ENCODE measurements around the gene PTPA.
"Not testable (repeated sequence)": the region's sequence is repeated elsewhere in the genome, so short reads cannot be mapped to it uniquely, and the experiment has no call there.

PTPA gene

DNA sequence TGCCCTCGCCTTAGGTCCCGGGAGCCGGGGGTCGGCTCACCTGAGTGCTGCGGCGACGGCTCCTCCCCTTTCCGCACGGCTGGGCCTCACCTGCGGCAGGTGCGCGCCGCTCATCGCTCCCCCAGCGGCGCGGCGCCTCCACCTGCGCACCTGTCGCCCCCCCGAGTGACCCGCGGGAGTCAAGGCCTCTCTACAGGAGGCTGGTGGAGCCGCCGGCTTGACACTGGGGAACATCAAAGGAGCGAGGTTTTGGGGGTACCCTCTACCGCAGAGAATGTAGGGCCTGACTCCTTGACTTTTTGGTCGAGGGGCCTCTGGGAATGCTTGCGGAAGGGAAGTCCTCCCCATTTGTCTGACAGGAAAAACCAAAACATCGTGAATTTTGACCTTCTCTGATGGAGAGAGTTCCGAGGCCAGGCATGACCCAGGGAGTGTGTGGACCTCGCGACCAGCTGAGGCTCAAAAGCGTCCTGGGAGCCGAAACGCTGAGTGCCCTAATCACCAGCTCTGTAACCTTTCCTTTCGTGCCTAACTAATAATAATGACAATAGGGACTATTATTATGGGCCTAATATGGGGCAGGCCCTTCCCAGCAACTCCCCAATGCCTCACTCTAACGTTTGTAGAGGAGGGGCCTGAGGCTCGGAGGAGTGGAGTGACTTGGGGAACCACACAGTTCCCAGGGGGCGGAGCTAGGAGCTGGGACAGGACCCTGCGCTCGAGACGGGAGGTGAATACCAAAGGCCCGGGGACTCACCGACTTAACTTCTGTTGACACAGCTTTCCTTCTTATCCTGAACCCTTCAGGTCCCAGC is 67.6 kb downstream of the PTPA start:
- DNase-seq, result no peak

GRCh38 chr9:129181246-129181645 is 70.0 kb downstream of the PTPA start:
- no peak for DNase-seq

DNA sequence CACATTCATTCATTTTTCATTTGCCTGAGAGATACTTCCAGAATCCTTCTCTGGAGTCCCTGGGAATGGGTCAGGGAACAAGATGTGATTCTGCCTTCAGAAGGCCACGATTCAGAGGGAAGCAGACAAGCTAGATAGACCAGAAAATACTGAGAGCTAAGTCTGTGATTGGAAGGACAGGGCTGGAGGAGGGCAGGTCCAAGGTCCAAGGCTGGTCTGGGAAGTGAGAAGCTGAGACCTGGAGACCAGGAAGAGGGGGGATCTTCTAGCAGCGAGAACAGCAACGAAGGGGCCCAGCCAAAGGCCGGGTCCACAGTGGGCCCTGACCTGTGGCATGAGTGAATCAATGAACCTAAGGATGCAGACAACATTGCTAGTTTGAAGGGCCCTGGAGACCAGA is 70.9 kb downstream of the PTPA start:
- no peak for DNase-seq

GRCh38 chr9:129182625-129183494 is 71.6 kb downstream of the PTPA start:
- DNase-seq, result no peak

GRCh38 chr9:129183495-129184218 is 72.4 kb downstream of the PTPA start:
- DNase-seq, result no peak

DNA sequence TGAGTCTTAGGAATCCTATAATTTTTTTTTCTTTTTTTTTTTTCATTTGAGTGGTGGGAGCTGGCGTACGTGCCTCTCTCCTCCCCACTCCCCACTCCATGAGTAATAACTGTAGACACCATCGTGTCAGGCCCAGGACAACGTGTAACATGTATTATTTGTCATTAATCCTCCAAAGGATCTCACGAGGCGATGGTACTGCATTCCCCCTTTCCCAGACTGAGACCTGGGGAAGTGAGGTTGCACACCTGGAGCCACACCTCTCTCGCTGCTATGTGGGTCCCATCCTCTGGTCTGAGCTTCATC is 73.0 kb downstream of the PTPA start:
- no peak for DNase-seq

GRCh38 chr9:129184596-129185122 is 73.4 kb downstream of the PTPA start:
- no peak for DNase-seq

DNA sequence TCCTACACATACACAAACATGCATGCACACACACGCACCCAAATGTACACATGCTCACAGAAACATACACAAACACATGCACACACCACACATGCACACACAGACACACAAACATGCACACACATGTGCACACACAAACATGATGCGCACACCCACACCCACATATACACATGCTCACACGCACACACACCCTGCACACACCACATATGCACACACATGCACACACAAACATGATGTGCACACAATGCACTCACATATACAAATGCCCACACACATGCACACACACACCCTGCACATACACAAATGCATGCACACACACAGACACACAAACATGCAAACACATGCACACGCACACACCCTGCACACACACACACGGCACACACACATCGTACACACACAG is 74.2 kb downstream of the PTPA start:
- no peak for DNase-seq

GRCh38 chr9:129185991-129186390 is 74.8 kb downstream of the PTPA start:
- peak; percentile 14 for DNase-seq

- DNase-seq, result no peak
These were observed 75.8 kb downstream of the PTPA start for GRCh38 chr9:129187042-129187441.

- DNase-seq, result not testable (repeated sequence)
These were observed 78.8 kb downstream of the PTPA start for GRCh38 chr9:129189971-129190370.

DNA sequence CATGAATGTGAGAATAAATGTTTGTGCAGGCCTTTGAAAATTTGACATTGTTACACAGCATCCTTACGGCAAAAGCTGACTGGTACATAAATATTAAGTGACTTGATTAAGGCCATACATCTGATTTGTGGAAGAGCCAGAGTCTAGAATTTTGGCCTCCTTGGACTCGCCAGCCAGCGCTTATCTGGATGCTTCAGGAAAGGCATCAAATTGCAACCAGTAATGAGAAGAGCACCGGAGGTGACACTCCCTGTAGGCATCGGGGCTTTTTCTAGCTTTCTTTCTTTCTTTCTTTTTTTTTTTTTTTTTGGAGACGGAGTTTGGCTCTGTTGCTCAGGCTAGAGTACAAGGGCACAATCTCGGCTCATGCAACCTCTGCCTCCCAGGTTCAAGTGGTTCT is 80.0 kb downstream of the PTPA start:
- DNase-seq, result no peak

- no peak for DNase-seq
These were observed 82.4 kb downstream of the PTPA start for GRCh38 chr9:129193655-129194054.

- no peak for DNase-seq
These were observed 83.0 kb downstream of the PTPA start for GRCh38 chr9:129194221-129194620.

DNA sequence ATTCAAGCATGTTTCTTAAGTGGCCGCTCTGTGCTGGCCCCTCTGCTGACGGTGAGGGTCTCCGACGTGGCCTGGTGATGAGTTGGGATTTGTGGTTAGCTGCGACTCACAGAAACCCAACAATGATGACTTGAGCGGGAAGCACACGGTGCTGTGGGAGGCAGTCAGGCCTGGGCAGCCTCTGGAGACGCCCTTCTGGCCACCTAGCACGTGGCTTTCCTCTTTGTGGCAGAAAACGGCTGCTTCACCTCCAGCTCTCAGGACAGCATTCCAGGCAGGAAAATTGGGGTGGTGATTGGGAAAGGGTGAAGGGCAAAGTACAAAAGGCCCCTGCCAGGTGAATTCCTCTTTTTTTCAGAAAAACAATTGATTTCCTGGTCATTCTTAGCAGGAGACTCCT is 84.4 kb downstream of the PTPA start:
- DNase-seq, result no peak

GRCh38 chr9:129197045-129197444 is 85.8 kb downstream of the PTPA start:
- not testable (repeated sequence) for DNase-seq

DNA sequence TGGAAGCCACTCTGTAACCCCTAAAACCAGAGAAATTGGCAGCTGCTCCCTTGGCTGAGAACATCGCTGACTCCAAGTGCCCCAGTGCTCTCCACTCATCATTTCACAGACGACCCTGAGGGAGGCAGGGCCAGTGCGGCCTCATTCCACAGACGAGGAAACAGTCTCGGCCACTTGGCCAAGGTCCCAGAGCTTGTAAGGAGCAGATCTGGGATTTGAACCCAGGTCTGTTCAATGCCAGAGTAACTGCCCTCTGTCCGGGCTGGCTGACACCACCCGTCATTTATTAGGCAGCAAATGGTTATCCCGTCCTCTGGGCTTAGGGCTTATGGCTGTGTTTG is 86.7 kb downstream of the PTPA start:
- no peak for DNase-seq

All from stimulated activated CD4-positive, alpha-beta T cell treated with anti-CD3 and anti-CD28 coated beads, Interleukin-4, amount 100 ng/mL, for 1 hour (primary cell).